ENCODE measurements around the gene PRKCB.

The PRKCB gene

GRCh38 chr16:23969468-23970297 lies 133.9 kb downstream of the PRKCB start:
- H3K27ac ChIP-seq (ENCODE audit: low read depth, low read length): no peak overlapping the region
- H3K4me1 ChIP-seq (ENCODE audit: control insufficient read depth in 5 of 5, insufficient read depth in 5 of 5, low read length in 5 of 5): no peaks in the 10 kb centered on the region
- peaks cover 0 to 3% (median 0%) of the 10 kb centered on the region in 5 donors for H3K9me3 ChIP-seq (ENCODE audit: control insufficient read depth in 5 of 5, low read length in 5 of 5)

GRCh38 chr16:23974223-23974622 lies 138.4 kb downstream of the PRKCB start:
- Histone ChIP-seq H3K36me3 (ENCODE audit: control insufficient read depth in 5 of 5, insufficient read depth in 5 of 5, low read length in 5 of 5) (no peaks in the 10 kb centered on the region), H3K9me3 (ENCODE audit: control insufficient read depth in 5 of 5, low read length in 5 of 5) (no peaks in the 10 kb centered on the region), H3K4me3 (ENCODE audit: low read depth in 1 of 5, low read length in 5 of 5) (no peak overlapping the region), H3K27ac (ENCODE audit: low read depth, low read length) (no peak overlapping the region), H3K27me3 (ENCODE audit: control insufficient read depth in 5 of 5, insufficient read depth in 4 of 5, low read length in 5 of 5) (no peaks in the 10 kb centered on the region), H3K9ac (ENCODE audit: low read length in 5 of 5) (no peak overlapping the region), H3K4me1 (ENCODE audit: control insufficient read depth in 5 of 5, insufficient read depth in 5 of 5, low read length in 5 of 5) (no peaks in the 10 kb centered on the region)

More at GRCh38 chr16:23969468-23970297, 133.9 kb downstream of the PRKCB start:
- peaks cover 0 to 5% (median 0%) of the 10 kb centered on the region in 5 donors for H3K27me3 ChIP-seq (ENCODE audit: control insufficient read depth in 5 of 5, insufficient read depth in 4 of 5, low read length in 5 of 5)
- no peak overlapping the region for H3K4me3 ChIP-seq (ENCODE audit: low read depth in 1 of 5, low read length in 5 of 5)
- H3K36me3 ChIP-seq (ENCODE audit: control insufficient read depth in 5 of 5, insufficient read depth in 5 of 5, low read length in 5 of 5): no peaks in the 10 kb centered on the region
- H3K9ac ChIP-seq (ENCODE audit: low read length in 5 of 5): no peak overlapping the region

- no peaks in the 10 kb centered on the region for H3K9me3 ChIP-seq (ENCODE audit: control insufficient read depth in 5 of 5, low read length in 5 of 5)
- H3K4me3 ChIP-seq (ENCODE audit: low read depth in 1 of 5, low read length in 5 of 5): no peak overlapping the region
- H3K9ac ChIP-seq (ENCODE audit: low read length in 5 of 5): no peak overlapping the region
- H3K36me3 ChIP-seq (ENCODE audit: control insufficient read depth in 5 of 5, insufficient read depth in 5 of 5, low read length in 5 of 5): no peaks in the 10 kb centered on the region
- no peaks in the 10 kb centered on the region for H3K4me1 ChIP-seq (ENCODE audit: control insufficient read depth in 5 of 5, insufficient read depth in 5 of 5, low read length in 5 of 5)
- no peaks in the 10 kb centered on the region for H3K27me3 ChIP-seq (ENCODE audit: control insufficient read depth in 5 of 5, insufficient read depth in 4 of 5, low read length in 5 of 5)
- H3K27ac ChIP-seq (ENCODE audit: low read depth, low read length): no peak overlapping the region
These were observed 139.5 kb downstream of the PRKCB start for GRCh38 chr16:23975293-23975692.

- Histone ChIP-seq H3K4me1 (ENCODE audit: control insufficient read depth in 5 of 5, insufficient read depth in 5 of 5, low read length in 5 of 5) (no peaks in the 10 kb centered on the region), H3K4me3 (ENCODE audit: low read depth in 1 of 5, low read length in 5 of 5) (no peak overlapping the region), H3K9me3 (ENCODE audit: control insufficient read depth in 5 of 5, low read length in 5 of 5) (no peaks in the 10 kb centered on the region), H3K27me3 (ENCODE audit: control insufficient read depth in 5 of 5, insufficient read depth in 4 of 5, low read length in 5 of 5) (no peaks in the 10 kb centered on the region), H3K9ac (ENCODE audit: low read length in 5 of 5) (no peak overlapping the region), H3K27ac (ENCODE audit: low read depth, low read length) (no peak overlapping the region), H3K36me3 (ENCODE audit: control insufficient read depth in 5 of 5, insufficient read depth in 5 of 5, low read length in 5 of 5) (no peaks in the 10 kb centered on the region)
These were observed 140.3 kb downstream of the PRKCB start for GRCh38 chr16:23976091-23976490.

- H3K4me3 ChIP-seq (ENCODE audit: low read depth in 1 of 5, low read length in 5 of 5): no peak overlapping the region
- H3K27ac ChIP-seq (ENCODE audit: low read depth, low read length): no peak overlapping the region
- H3K9me3 ChIP-seq (ENCODE audit: control insufficient read depth in 5 of 5, low read length in 5 of 5): no peaks in the 10 kb centered on the region
- H3K4me1 ChIP-seq (ENCODE audit: control insufficient read depth in 5 of 5, insufficient read depth in 5 of 5, low read length in 5 of 5): no peaks in the 10 kb centered on the region
- H3K27me3 ChIP-seq (ENCODE audit: control insufficient read depth in 5 of 5, insufficient read depth in 4 of 5, low read length in 5 of 5): no peaks in the 10 kb centered on the region
- H3K9ac ChIP-seq (ENCODE audit: low read length in 5 of 5): no peak overlapping the region
- H3K36me3 ChIP-seq (ENCODE audit: control insufficient read depth in 5 of 5, insufficient read depth in 5 of 5, low read length in 5 of 5): no peaks in the 10 kb centered on the region
These were observed 140.7 kb downstream of the PRKCB start for GRCh38 chr16:23976524-23976923.

- Histone ChIP-seq H3K4me1 (ENCODE audit: control insufficient read depth in 5 of 5, insufficient read depth in 5 of 5, low read length in 5 of 5) (no peaks in the 10 kb centered on the region), H3K9me3 (ENCODE audit: control insufficient read depth in 5 of 5, low read length in 5 of 5) (peaks cover 0 to 7% (median 0%) of the 10 kb centered on the region in 5 donors), H3K4me3 (ENCODE audit: low read depth in 1 of 5, low read length in 5 of 5) (no peak overlapping the region), H3K36me3 (ENCODE audit: control insufficient read depth in 5 of 5, insufficient read depth in 5 of 5, low read length in 5 of 5) (no peaks in the 10 kb centered on the region), H3K27ac (ENCODE audit: low read depth, low read length) (no peak overlapping the region), H3K27me3 (ENCODE audit: control insufficient read depth in 5 of 5, insufficient read depth in 4 of 5, low read length in 5 of 5) (no peaks in the 10 kb centered on the region), H3K9ac (ENCODE audit: low read length in 5 of 5) (no peak overlapping the region)
These were observed 143.7 kb downstream of the PRKCB start for GRCh38 chr16:23979441-23979840.

GRCh38 chr16:23979982-23980381 lies 144.2 kb downstream of the PRKCB start:
- Histone ChIP-seq H3K4me1 (ENCODE audit: control insufficient read depth in 5 of 5, insufficient read depth in 5 of 5, low read length in 5 of 5) (no peaks in the 10 kb centered on the region), H3K27ac (ENCODE audit: low read depth, low read length) (no peak overlapping the region), H3K36me3 (ENCODE audit: control insufficient read depth in 5 of 5, insufficient read depth in 5 of 5, low read length in 5 of 5) (no peaks in the 10 kb centered on the region), H3K9ac (ENCODE audit: low read length in 5 of 5) (no peak overlapping the region), H3K4me3 (ENCODE audit: low read depth in 1 of 5, low read length in 5 of 5) (no peak overlapping the region), H3K27me3 (ENCODE audit: control insufficient read depth in 5 of 5, insufficient read depth in 4 of 5, low read length in 5 of 5) (no peaks in the 10 kb centered on the region), H3K9me3 (ENCODE audit: control insufficient read depth in 5 of 5, low read length in 5 of 5) (peaks cover 0 to 7% (median 0%) of the 10 kb centered on the region in 5 donors)

GRCh38 chr16:23981429-23982399 lies 145.9 kb downstream of the PRKCB start:
- Histone ChIP-seq H3K9me3 (ENCODE audit: control insufficient read depth in 5 of 5, low read length in 5 of 5) (peaks cover 0 to 7% (median 0%) of the 10 kb centered on the region in 5 donors), H3K4me1 (ENCODE audit: control insufficient read depth in 5 of 5, insufficient read depth in 5 of 5, low read length in 5 of 5) (no peaks in the 10 kb centered on the region), H3K36me3 (ENCODE audit: control insufficient read depth in 5 of 5, insufficient read depth in 5 of 5, low read length in 5 of 5) (no peaks in the 10 kb centered on the region), H3K9ac (ENCODE audit: low read length in 5 of 5) (no peak overlapping the region), H3K4me3 (ENCODE audit: low read depth in 1 of 5, low read length in 5 of 5) (peak overlapping the region in 1 of 5 donors; percentile 11), H3K27me3 (ENCODE audit: control insufficient read depth in 5 of 5, insufficient read depth in 4 of 5, low read length in 5 of 5) (no peaks in the 10 kb centered on the region), H3K27ac (ENCODE audit: low read depth, low read length) (no peak overlapping the region)

- H3K36me3 ChIP-seq (ENCODE audit: control insufficient read depth in 5 of 5, insufficient read depth in 5 of 5, low read length in 5 of 5): no peaks in the 10 kb centered on the region
- no peaks in the 10 kb centered on the region for H3K27me3 ChIP-seq (ENCODE audit: control insufficient read depth in 5 of 5, insufficient read depth in 4 of 5, low read length in 5 of 5)
- H3K9me3 ChIP-seq (ENCODE audit: control insufficient read depth in 5 of 5, low read length in 5 of 5): peaks cover 0 to 7% (median 4%) of the 10 kb centered on the region in 5 donors
- no peaks in the 10 kb centered on the region for H3K4me1 ChIP-seq (ENCODE audit: control insufficient read depth in 5 of 5, insufficient read depth in 5 of 5, low read length in 5 of 5)
- no peak overlapping the region for H3K27ac ChIP-seq (ENCODE audit: low read depth, low read length)
- no peak overlapping the region for H3K4me3 ChIP-seq (ENCODE audit: low read depth in 1 of 5, low read length in 5 of 5)
- H3K9ac ChIP-seq (ENCODE audit: low read length in 5 of 5): no peak overlapping the region
These were observed 150.7 kb downstream of the PRKCB start for GRCh38 chr16:23986455-23986854.

GRCh38 chr16:23987443-23987842 lies 151.7 kb downstream of the PRKCB start:
- Histone ChIP-seq H3K4me3 (ENCODE audit: low read depth in 1 of 5, low read length in 5 of 5) (no peak overlapping the region), H3K27ac (ENCODE audit: low read depth, low read length) (no peak overlapping the region), H3K9me3 (ENCODE audit: control insufficient read depth in 5 of 5, low read length in 5 of 5) (peaks cover 0 to 4% (median 0%) of the 10 kb centered on the region in 5 donors), H3K36me3 (ENCODE audit: control insufficient read depth in 5 of 5, insufficient read depth in 5 of 5, low read length in 5 of 5) (no peaks in the 10 kb centered on the region), H3K27me3 (ENCODE audit: control insufficient read depth in 5 of 5, insufficient read depth in 4 of 5, low read length in 5 of 5) (no peaks in the 10 kb centered on the region), H3K9ac (ENCODE audit: low read length in 5 of 5) (no peak overlapping the region), H3K4me1 (ENCODE audit: control insufficient read depth in 5 of 5, insufficient read depth in 5 of 5, low read length in 5 of 5) (no peaks in the 10 kb centered on the region)

Data from subcutaneous abdominal adipose tissue (tissue), 5 donors.